ENCODE results near the gene KCNQ2.

GRCh38 chr20:63496596-63497120 is 24.2 kb upstream of the KCNQ2 start:
- TF ChIP-seq EZH2phosphoT487 (conservative IDR thresholded peaks at IDR 0.05; ENCODE audit: low read length), result no peak
- TF ChIP-seq, protein P1, sequence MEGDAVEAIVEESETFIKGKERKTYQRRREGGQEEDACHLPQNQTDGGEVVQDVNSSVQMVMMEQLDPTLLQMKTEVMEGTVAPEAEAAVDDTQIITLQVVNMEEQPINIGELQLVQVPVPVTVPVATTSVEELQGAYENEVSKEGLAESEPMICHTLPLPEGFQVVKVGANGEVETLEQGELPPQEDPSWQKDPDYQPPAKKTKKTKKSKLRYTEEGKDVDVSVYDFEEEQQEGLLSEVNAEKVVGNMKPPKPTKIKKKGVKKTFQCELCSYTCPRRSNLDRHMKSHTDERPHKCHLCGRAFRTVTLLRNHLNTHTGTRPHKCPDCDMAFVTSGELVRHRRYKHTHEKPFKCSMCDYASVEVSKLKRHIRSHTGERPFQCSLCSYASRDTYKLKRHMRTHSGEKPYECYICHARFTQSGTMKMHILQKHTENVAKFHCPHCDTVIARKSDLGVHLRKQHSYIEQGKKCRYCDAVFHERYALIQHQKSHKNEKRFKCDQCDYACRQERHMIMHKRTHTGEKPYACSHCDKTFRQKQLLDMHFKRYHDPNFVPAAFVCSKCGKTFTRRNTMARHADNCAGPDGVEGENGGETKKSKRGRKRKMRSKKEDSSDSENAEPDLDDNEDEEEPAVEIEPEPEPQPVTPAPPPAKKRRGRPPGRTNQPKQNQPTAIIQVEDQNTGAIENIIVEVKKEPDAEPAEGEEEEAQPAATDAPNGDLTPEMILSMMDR (IDR thresholded peaks at IDR 0.05; ENCODE audit: insufficient read depth, low read length, poor library complexity, severe bottlenecking), result no peak

All from SU-DHL-6 (cell line).